ENCODE measurements around the gene ASTN2. TPM values are rescaled to one million over a fixed set of nuclear protein-coding genes. Genes with fewer than 3 reads are reported as not detected.

Gene ASTN2
- total RNA-seq, 4 donors from 2014 or later: 3.2 to 7.0 (median 5.4) TPM

- TF ChIP-seq CTCF (IDR thresholded peaks at IDR 0.05; ENCODE audit: low read depth): no peak
Observed at GRCh38 chr9:116490321-116490720, 924.5 kb downstream of the ASTN2 start.

- TF ChIP-seq CTCF (IDR thresholded peaks at IDR 0.05; ENCODE audit: low read depth): no peak
Observed at GRCh38 chr9:116488373-116488772, 926.5 kb downstream of the ASTN2 start.

- TF ChIP-seq CTCF (IDR thresholded peaks at IDR 0.05; ENCODE audit: low read depth): no peak
Observed at GRCh38 chr9:116484492-116485061, 930.3 kb downstream of the ASTN2 start.

- TF ChIP-seq CTCF (IDR thresholded peaks at IDR 0.05; ENCODE audit: low read depth): no peak
Observed at GRCh38 chr9:116483622-116484491, 931.0 kb downstream of the ASTN2 start.

DNA sequence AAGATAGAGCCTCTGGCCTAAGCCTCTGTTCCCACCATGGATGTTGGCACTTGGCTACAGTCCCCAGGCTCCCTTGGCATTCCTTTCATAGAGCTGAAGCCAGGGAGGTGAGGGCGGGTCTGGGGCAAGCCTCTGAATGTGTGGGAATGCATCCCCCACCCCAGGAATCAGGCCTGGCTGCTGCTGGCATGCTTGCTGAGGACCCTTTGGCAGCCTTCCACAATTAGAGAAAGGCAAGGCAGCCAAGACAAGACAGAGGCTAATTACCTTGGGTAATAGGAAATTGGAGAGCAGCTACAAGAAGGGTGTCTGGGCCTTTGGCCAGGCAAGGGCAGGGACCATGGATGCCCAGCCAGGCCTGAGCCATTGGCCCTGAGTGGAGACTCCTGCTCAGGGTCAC, 932.1 kb downstream of the ASTN2 start:
- no peak for TF ChIP-seq CTCF (IDR thresholded peaks at IDR 0.05; ENCODE audit: low read depth)

GRCh38 chr9:116480700-116481099, 934.2 kb downstream of the ASTN2 start:
- no peak for TF ChIP-seq CTCF (IDR thresholded peaks at IDR 0.05; ENCODE audit: low read depth)

DNA sequence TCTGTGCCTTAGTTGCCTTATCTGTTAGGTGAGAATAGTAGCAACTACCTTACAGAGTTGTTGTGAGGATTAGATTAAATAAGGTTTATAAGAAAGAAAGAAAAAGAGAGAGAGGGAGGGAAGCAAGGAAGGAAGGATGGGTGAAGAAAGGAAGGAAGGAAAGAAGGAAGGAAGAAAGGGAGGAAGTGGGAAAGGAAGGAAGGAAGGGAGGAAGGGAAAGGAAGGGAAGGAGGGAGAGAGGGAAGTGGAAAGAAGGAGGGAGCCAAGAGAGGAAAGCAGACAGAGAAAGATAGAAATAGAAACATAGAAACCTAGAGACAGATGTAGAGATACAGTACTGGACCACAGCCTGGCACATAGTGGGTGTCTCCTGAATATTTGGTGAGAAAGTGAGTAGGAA, 934.9 kb downstream of the ASTN2 start:
- no peak for TF ChIP-seq CTCF (IDR thresholded peaks at IDR 0.05; ENCODE audit: low read depth)
